GM21717 (cell line): ENCODE data around the gene WNK1.
"Not testable (repeated sequence)": the region's sequence is repeated elsewhere in the genome, so short reads cannot be mapped to it uniquely, and the experiment has no call there.

Experiments used
- ATAC-seq: cut with Tn5 transposase; IDR thresholded peaks from one replicate; pipeline ENCODE4 v1.9.1; 2021; ENCODE audit warnings: mild to moderate bottlenecking, moderate library complexity; ENCODE audit not compliant: unreplicated experiment

Gene WNK1

GRCh38 chr12:777550-778047 is 25.2 kb downstream of the WNK1 start:
- ATAC-seq, result no peak

DNA sequence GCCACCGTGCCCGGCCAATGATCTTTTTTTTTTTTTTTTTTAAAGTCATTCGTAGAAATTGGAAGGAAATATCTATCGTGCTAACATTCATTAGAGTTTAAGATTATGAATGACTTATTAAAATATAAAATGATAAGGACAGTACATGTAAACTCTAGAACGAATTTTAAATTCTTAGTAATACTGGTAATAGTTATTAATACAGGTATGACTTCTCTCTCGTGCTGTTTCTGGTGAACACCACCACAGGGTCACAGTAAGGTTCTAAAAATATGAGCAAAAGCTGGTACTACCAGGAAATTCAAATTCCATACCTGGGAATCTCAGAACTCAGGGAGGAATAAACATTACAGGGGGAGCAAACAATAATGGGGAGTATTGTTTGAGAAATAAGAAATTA is 26.2 kb downstream of the WNK1 start:
- ATAC-seq, result no peak

DNA sequence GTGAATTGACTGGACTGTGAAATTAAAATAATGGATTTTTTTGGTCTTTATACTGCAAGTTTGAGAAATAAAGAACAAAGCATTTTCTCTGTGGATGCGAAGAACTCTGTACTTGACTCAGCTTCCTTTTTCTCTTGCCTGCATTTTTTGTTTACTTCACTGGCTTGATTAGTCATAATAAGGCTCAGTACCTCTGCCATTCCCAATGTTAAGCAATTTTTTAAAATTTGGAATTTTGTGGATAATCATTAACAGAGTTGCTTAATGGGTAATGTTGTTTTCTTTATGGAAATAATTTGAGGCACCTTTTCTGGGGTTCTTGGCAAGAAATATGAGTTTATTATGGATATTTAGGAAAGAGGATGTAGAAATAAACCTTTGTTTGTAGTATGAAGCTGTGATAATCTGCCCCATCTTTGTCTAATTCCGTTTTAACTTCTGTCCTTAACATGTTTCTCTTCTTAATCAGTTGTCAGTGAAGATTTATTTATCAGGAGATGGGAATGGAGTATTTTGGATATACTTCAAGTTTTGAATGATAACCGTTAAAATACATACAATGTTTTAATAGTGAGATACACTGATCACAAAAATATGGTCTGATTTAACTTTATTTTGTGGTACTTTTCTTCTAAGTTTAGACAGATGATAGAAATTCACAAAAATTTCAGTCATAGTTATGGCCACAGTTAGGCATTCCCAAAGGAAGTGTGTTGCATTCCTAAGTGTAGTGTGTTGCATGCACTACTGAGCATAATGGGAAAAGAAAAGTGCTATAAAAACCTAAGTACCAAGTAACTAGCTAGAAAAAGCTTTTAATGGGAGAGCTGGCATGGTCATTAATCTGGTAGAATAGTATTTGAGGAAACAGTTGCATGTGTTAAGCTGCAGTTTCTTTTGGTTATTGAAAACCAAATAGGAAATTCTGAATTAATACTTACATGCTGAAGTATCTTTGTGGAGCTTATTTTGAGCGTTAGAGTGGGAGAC is 27.7 kb downstream of the WNK1 start:
- no peak for ATAC-seq

- no peak for ATAC-seq
Observed at GRCh38 chr12:780750-781379, 28.5 kb downstream of the WNK1 start.

DNA sequence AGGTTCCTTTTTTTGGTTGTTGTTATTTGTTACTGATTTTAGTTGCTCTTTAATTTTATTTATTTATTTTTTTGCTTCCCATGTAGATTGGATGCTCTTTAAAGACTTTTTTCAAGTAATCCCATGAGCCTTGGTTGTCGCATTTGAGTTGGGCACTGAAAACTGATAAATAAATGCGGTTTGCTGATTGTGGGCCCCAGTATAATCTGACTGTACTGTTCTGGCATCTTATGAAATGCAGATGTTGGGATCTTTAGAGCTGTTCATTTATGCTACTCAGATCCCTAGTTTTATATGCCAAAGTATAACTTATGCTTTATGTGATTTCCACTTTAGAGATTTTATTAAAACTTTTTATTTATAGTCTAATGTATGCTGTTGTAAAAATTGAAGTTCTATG is 33.3 kb downstream of the WNK1 start:
- ATAC-seq, result no peak

DNA sequence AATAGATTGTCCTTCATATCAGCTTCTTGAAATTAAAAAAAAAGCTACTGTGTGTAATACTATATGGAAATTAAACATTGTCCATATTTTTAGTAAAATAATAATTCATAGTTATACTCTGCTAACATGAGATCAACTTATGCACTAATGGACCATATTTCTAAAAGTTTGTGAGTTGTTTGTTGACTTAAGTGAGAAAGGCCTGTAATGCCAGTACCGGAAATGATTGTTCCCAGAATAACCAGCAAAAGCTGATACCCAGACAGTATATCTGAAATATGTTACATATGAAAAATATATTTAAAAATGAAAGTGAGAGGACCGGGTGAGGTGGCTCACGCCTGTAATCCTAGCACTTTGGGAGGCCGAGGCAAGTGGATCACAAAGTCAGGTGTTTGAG is 35.9 kb downstream of the WNK1 start:
- no peak for ATAC-seq

- ATAC-seq, result not testable (repeated sequence)
Observed at GRCh38 chr12:788762-789161, 36.4 kb downstream of the WNK1 start.

DNA sequence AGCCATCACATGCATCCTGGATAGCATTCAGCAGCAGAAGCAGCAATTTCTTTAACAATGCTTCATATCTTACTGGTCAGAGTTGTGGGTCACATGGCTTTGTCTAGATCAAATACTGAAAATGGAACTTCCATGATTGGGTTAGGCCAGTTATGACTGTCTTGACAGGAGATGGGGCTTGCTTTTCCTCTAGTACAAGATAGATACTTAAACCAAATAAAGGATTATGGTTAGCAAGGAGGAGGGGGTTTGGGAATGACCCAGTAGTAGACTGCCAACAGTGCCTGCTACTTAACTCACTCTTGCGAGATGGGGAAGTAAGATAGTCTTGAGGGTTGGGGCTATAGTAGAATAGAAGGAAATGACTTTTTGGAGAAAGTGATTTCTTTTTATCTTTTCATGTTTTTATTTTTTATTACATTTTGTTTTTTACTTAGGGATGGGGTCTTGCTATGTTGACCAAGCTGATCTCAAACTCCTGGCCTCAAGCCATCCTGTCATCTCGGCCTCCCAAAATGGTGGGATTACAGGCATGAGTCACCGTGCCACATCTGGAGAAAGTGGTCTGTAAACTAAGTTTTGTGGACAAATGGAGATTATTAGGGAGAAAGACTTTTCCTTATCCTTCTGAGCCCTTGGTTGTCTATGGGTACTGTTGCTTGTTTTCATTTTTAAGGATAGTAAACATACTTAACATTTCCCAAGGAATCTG is 37.6 kb downstream of the WNK1 start:
- no peak for ATAC-seq

DNA sequence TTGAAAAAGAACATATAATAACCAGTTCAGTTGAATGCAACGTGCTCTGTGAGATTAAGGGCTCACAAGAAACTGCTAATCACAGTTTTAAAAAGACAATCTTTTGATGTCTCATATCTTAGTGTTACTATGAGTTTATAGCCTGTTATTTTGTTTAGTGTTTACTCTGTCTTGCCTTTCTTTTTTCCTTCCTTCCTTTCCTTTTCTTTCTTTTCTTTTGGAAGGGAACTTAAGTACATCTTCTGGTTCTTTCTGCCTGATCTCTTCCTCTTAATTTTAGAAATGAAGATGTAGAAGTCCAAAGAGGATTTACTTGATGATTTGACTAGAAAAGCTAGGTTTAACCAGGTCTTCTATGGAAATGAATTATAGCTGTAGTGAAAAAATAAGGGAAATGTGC is 38.2 kb downstream of the WNK1 start:
- no peak for ATAC-seq

- ATAC-seq, result no peak
Observed at GRCh38 chr12:793037-793436, 40.7 kb downstream of the WNK1 start.

- ATAC-seq, result no peak
Observed at GRCh38 chr12:793711-794110, 41.3 kb downstream of the WNK1 start.

DNA sequence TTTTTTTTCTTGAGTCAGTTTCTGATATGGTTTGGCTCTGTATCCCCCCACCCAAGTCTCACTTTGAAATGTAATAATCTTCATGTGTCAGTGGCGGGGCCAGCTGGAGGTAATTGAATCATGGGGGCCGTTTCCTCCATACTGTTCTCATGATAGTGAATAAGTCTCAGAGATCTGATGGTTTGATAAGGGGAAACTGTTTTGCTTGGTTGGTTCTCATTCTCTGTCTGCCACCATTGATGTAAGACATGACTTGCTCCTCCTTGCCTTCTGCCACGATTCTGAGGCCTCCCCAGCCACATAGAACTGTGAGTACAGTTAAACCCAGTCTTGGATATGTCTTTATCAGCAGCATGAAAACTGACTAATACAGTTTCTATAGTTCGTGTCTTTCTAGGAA is 42.9 kb downstream of the WNK1 start:
- no peak for ATAC-seq

GRCh38 chr12:800401-800800 is 48.0 kb downstream of the WNK1 start:
- no peak for ATAC-seq

- ATAC-seq, result no peak
Observed at GRCh38 chr12:802242-803120, 50.1 kb downstream of the WNK1 start.

DNA sequence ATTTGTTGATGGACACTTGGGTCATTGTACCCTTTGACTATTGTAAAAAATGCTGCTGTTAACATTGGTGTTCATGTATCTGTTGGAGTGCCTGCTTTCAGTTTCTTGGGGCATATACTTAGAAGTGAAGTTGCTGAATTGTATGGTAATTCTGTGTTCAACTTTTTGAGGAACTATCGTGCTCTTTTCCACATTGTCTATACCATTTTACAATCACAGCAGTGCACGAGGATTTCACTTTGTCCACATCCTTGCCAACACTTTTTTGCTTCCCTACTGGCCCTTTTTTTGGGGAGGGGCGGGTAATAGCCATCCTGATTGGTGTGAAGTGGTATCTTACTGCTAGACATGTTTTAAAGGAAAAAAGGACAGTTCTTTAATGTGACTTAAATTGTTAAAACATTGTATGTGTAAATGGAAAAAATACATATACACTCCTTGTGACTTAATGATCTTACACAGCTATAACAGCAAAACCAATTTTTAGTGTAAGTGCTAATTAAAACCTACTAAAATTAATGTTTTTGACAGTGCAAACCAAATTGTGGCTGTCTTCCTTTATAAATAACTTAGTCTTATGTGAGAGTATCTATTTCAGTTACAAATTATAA is 52.7 kb downstream of the WNK1 start:
- no peak for ATAC-seq

DNA sequence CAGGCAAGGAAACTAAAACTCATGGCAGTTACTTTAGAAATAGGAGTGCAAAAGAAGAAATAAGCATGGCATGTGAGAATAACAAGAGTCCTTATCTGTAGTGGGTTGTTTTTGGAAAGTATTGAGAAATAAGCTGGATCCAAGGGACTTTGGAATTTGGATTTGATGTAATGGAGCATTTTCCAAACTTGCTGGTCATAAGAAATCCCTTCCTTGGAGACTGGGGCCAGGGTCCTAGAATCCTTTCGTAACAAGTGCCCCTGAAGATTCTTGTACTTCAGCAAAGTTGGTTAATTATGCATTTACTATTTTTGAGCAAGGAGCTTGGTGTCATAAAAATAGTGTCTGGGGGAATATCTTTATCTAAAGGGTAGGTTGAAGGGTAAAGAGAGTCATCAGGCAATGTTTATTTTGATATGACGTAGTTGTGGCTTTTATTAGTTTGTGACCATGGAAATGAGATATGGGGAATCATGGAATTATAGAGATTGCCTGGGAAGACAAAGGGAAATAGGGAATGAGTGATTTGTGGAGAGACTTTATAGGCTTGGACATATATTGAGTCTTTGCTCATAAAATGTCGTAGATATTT is 53.9 kb downstream of the WNK1 start:
- ATAC-seq, result no peak

- no peak for ATAC-seq
Observed at GRCh38 chr12:807041-807735, 54.8 kb downstream of the WNK1 start.

- no peak for ATAC-seq
Observed at GRCh38 chr12:810116-810515, 57.7 kb downstream of the WNK1 start.
